HepG2 (cell line): ENCODE measurements around the gene TARDBP. TPM values are rescaled to one million over a fixed set of nuclear protein-coding genes. Genes with fewer than 3 reads are reported as not detected.
A peak's percentile ranks its signal among the peaks of the same experiment; 100 is the strongest.

Experiments
- AKAP8 ChIP-seq: sonication (generic); formaldehyde crosslinking; IDR thresholded peaks from 2 replicates; pipeline ENCODE4 v1.5.1; 2020; ENCODE audit warnings: mild to moderate bottlenecking, missing genetic modification reagents
- CCDC6 ChIP-seq: sonication (generic); formaldehyde crosslinking; IDR thresholded peaks from 2 replicates; pipeline ENCODE4 v1.8.1; 2022; ENCODE audit warnings: mild to moderate bottlenecking, missing genetic modification reagents, moderate library complexity
- DDIT3 ChIP-seq: sonication (generic); formaldehyde crosslinking; IDR thresholded peaks from 2 replicates; pipeline ENCODE4 v1.4.0; 2020; ENCODE audit warnings: mild to moderate bottlenecking, missing genetic modification reagents
- ELF3 ChIP-seq: IDR thresholded peaks from 2 replicates; pipeline ENCODE4 v1.6.1; 2016; ENCODE audit warnings: missing genetic modification reagents, missing compliant biosample characterization
- HOXA7 ChIP-seq: sonication (generic); formaldehyde crosslinking; IDR thresholded peaks from 2 replicates; pipeline ENCODE4 v1.8.1; 2022; ENCODE audit warnings: mild to moderate bottlenecking, missing genetic modification reagents, moderate library complexity
- IRF2 ChIP-seq: IDR thresholded peaks from 2 replicates; pipeline ENCODE4 v1.6.1; 2018; ENCODE audit warnings: missing genetic modification reagents, missing compliant biosample characterization
- PAXIP1 ChIP-seq: sonication (generic); formaldehyde crosslinking; conservative IDR thresholded peaks from 2 replicates; pipeline ENCODE4 v1.4.0; 2020; ENCODE audit warnings: mild to moderate bottlenecking, missing genetic modification reagents, moderate library complexity
- PHB2 ChIP-seq: fragments of 450-650 bp; IDR thresholded peaks from 2 replicates; pipeline ENCODE4 v1.6.1; 2018; ENCODE audit not compliant: partially characterized antibody
- RXRB ChIP-seq: IDR thresholded peaks from 2 replicates; pipeline ENCODE4 v1.6.1; 2016; ENCODE audit warnings: borderline replicate concordance, missing genetic modification reagents, missing compliant biosample characterization
- SUZ12 ChIP-seq: fragments of 150-350 bp; IDR thresholded peaks from 2 replicates; pipeline ENCODE4 v1.6.1; 2014; ENCODE audit warnings: low read depth, low read length
- ZBTB1 ChIP-seq: sonication (generic); formaldehyde crosslinking; IDR thresholded peaks from 2 replicates; pipeline ENCODE4 v1.4.0; 2020; ENCODE audit warnings: missing genetic modification reagents, borderline replicate concordance
- ZBTB33 ChIP-seq: sonication (generic); formaldehyde crosslinking; IDR thresholded peaks from 2 replicates; pipeline ENCODE4 v1.4.0; 2020; ENCODE audit warnings: missing genetic modification reagents
- ZBTB49 ChIP-seq: sonication (generic); formaldehyde crosslinking; IDR thresholded peaks from 2 replicates; pipeline ENCODE4 v1.4.0; 2020; ENCODE audit warnings: missing genetic modification reagents, borderline replicate concordance
- ZNF235 ChIP-seq: sonication (generic); formaldehyde crosslinking; IDR thresholded peaks from 2 replicates; pipeline ENCODE4 v1.8.1; 2023; ENCODE audit warnings: mild to moderate bottlenecking, missing genetic modification reagents, borderline replicate concordance
- ZNF713 ChIP-seq: sonication (generic); formaldehyde crosslinking; IDR thresholded peaks from 2 replicates; pipeline ENCODE4 v1.4.0; 2020; ENCODE audit warnings: mild to moderate bottlenecking, missing genetic modification reagents
- ZNF75D ChIP-seq: sonication (generic); formaldehyde crosslinking; IDR thresholded peaks from 2 replicates; pipeline ENCODE4 v1.8.1; 2023; ENCODE audit warnings: missing genetic modification reagents, mild to moderate bottlenecking, borderline replicate concordance
- ZXDC ChIP-seq: sonication (generic); formaldehyde crosslinking; IDR thresholded peaks from 2 replicates; pipeline ENCODE4 v1.5.0; 2020; ENCODE audit warnings: mild to moderate bottlenecking, missing genetic modification reagents
- polyA plus RNA-seq, 8 experiments: library from polyadenylated mRNA; depleted of rRNA in 3 of 8; stranded (reverse) in 7 of 8; unstranded in 1 of 8; fragments of >200 nt; fragmentation: Illumina TruSeq in 4 of 8; extraction: Trizol in 4 of 8; gene quantifications; 2 replicates each; pipeline versions ENCODE4 v1.2.1 to v1.2.3, GENCODE V29; 2011 to 2016; ENCODE audit warnings: low read depth in 4 of 8, missing spikeins in 1 of 8, mixed read lengths in 1 of 8; ENCODE audit not compliant: insufficient read depth in 1 of 8
- total RNA-seq, 5 experiments: library from RNA; depleted of rRNA; stranded (reverse); fragments of >200 nt; fragmentation: Illumina TruSeq; extraction: Trizol; gene quantifications; 2 replicates each; pipeline ENCODE4 v1.2.3, GENCODE V29; 2016; ENCODE audit warnings: low read depth in 1 of 5

Gene TARDBP
- total and polyA plus RNA-seq, 2 of the 13 experiments (the other 11 are each of a cell fraction or from before 2014, with no cell fraction given): 62.4 to 93.0 TPM

- peak; percentile 34; the same call in 1 of the 2 replicates for TF ChIP-seq ZBTB33 (CRISPR knock-in tag)
- TF ChIP-seq SUZ12: no peak
- 0 out of 2 replicates have a peak, but pooled peaks have one; percentile 79 for TF ChIP-seq ZNF713
- TF ChIP-seq CCDC6: no peak; the same call in 1 of the 2 replicates
- no peak for TF ChIP-seq HOXA7
- peak; percentile 37; the same call in 1 of the 2 replicates for TF ChIP-seq PAXIP1
- peak; percentile 27; the same call in 1 of the 2 replicates for TF ChIP-seq ZXDC (CRISPR knock-in tag)
- TF ChIP-seq ZBTB1 (CRISPR knock-in tag): 0 out of 2 replicates have a peak, but pooled peaks have one; percentile 12
- TF ChIP-seq DDIT3 (CRISPR knock-in tag): no peak
- TF ChIP-seq ELF3 (CRISPR knock-in tag): no peak
- TF ChIP-seq ZBTB49 (CRISPR knock-in tag): no peak
- no peak for TF ChIP-seq RXRB
- peak; percentile 15 for TF ChIP-seq IRF2
- peak; percentile 98 for TF ChIP-seq ZNF235
- 0 out of 2 replicates have a peak, but pooled peaks have one; percentile 48 for TF ChIP-seq ZNF75D
- no peak; the same call in 1 of the 2 replicates for TF ChIP-seq AKAP8
- no peak for TF ChIP-seq PHB2
These were observed at the start of gene TARDBP (continued) for GRCh38 chr1:11012260-11013159.
